Spleen (tissue), 7 donors: ENCODE measurements around the gene CSNK2A1.

Experiments
- POLR2A ChIP-seq, 3 donors: fragments of 450-650 bp; IDR thresholded peaks; one replicate each; pipeline ENCODE4 v1.5.1; 2017; ENCODE audit warnings: antibody characterized with exemption in 3 of 3, mild to moderate bottlenecking in 1 of 3
- POLR2AphosphoS5 ChIP-seq, 3 donors: sonication (generic); formaldehyde crosslinking; IDR thresholded peaks; one replicate each; pipeline ENCODE4 v1.5.1; 2017; ENCODE audit warnings: antibody characterized with exemption in 3 of 3
- TF ChIP-seq, protein P1 (sequence below), 11 experiments: fragments of 200-600 bp in 7 of 11; fragments of 450-650 bp in 4 of 11; sonication (generic) in 4 of 11; IDR thresholded peaks in 8 of 11; conservative IDR thresholded peaks in 3 of 11; 1 replicate in 7 of 11; 2 replicates in 4 of 11; pipeline versions ENCODE4 v1.4.0 to v1.8.0; 2016 to 2021; ENCODE audit warnings: antibody characterized with exemption in 11 of 11, inconsistent platforms in 4 of 11, mild to moderate bottlenecking in 1 of 11
- donor health status: DM: no; HTN: no; CAD: no; lungs with moderate emphysema.
- donor health status: DM: no; HTN: no; CAD: no.
- donor health status: DM: no; HTN: no; CAD: no.

DNA sequence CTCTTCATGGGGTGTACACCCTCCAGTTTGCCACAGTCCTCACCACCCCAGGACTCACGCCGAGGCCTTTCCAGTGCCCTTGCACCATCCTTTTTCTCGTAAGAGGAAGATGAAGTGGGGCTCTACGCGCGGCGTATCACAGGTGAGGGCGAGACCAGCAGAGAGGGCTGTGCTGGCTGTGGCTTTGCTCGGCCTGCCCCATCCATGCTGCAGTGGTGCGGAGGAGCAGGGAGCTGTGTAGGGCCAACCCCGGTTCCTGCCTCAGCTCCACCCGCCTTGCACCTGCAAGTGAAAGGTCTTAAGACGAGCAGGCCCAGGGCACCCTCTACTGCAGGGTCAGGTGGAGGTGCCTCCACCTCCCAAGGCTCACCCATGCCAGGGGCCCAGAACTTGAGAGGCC, 111.4 kb downstream of the CSNK2A1 start:
- TF ChIP-seq, protein P1, sequence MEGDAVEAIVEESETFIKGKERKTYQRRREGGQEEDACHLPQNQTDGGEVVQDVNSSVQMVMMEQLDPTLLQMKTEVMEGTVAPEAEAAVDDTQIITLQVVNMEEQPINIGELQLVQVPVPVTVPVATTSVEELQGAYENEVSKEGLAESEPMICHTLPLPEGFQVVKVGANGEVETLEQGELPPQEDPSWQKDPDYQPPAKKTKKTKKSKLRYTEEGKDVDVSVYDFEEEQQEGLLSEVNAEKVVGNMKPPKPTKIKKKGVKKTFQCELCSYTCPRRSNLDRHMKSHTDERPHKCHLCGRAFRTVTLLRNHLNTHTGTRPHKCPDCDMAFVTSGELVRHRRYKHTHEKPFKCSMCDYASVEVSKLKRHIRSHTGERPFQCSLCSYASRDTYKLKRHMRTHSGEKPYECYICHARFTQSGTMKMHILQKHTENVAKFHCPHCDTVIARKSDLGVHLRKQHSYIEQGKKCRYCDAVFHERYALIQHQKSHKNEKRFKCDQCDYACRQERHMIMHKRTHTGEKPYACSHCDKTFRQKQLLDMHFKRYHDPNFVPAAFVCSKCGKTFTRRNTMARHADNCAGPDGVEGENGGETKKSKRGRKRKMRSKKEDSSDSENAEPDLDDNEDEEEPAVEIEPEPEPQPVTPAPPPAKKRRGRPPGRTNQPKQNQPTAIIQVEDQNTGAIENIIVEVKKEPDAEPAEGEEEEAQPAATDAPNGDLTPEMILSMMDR (IDR thresholded peaks at IDR 0.05 in 8 of 11, conservative IDR thresholded peaks at IDR 0.05 in 3 of 11): no peak
- peak in 2 of 3 donors; percentile 16 to 50 for TF ChIP-seq POLR2AphosphoS5 (IDR thresholded peaks at IDR 0.05)
- TF ChIP-seq POLR2A (IDR thresholded peaks at IDR 0.05): no peak
